ENCODE results near the gene CORO2B.
"Not testable (repeated sequence)": the region's sequence is repeated elsewhere in the genome, so short reads cannot be mapped to it uniquely, and the experiment has no call there.

CORO2B gene

GRCh38 chr15:68730976-68731897 is 152.4 kb downstream of the CORO2B start:
- DNase-seq (ENCODE audit: low spot score): no peak

GRCh38 chr15:68732451-68732850 is 153.7 kb downstream of the CORO2B start:
- DNase-seq (ENCODE audit: low spot score): no peak

DNA sequence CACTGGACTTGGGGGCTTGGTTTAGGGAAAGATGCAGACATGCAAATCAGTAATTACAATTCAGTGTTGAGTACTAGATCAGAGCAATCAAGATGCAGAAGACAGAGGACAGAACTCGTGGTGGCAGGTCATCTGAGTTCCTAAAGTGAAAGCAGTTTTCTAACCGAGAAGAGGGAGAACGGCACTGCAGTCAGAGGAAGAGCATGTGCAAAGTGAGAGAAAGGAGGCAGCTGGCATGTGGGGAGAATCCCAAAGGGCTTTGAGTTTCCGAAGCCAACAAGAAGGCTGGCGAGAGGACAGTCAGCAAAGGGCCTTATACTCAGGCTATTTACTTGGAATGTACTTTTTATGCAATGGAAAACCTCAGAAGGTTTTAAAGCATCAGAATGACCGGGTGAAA is 154.9 kb downstream of the CORO2B start:
- DNase-seq (ENCODE audit: low spot score): no peak

DNA sequence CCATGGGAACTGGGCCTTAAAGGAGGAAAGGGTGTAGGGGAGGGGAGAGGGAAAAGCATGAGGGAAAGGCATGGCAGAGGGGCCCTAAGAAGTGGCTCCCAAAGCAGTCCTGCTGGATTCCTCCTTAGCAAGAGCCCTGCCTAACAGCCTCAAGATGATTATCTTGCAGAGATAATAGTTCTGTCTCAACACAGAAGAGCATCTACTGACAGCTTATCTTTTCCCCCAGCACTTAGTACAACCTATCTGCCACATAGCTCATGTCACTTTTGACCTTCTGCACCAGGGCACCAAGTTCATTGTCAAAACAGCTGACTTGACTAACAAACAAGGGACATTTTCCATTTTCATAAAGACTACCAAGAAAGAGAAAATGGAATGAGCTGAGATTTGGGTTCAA is 155.6 kb downstream of the CORO2B start:
- no peak for DNase-seq (ENCODE audit: low spot score)

GRCh38 chr15:68734881-68735280 is 156.1 kb downstream of the CORO2B start:
- no peak for DNase-seq (ENCODE audit: low spot score)

DNA sequence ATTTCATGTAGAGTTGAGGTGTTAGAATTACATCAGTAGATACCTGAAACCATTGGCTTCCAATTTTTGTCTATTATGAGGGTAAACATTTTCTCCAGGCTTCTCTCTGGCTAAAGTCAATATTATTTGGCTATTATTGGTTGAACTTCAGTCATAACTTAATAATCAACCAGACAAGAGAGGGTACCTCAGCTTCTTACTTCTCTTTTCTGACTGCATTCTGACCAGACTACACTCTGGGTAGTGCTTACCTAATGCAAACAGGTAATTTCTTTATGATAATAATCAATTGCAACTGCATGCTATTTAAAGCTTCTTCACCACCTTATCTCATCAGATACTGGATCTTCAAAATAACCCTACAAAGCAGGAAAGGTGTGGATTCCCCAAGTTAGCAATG is 156.8 kb downstream of the CORO2B start:
- DNase-seq (ENCODE audit: low spot score): no peak

- DNase-seq (ENCODE audit: low spot score): no peak
Observed at GRCh38 chr15:68739390-68740080, 160.7 kb downstream of the CORO2B start.

DNA sequence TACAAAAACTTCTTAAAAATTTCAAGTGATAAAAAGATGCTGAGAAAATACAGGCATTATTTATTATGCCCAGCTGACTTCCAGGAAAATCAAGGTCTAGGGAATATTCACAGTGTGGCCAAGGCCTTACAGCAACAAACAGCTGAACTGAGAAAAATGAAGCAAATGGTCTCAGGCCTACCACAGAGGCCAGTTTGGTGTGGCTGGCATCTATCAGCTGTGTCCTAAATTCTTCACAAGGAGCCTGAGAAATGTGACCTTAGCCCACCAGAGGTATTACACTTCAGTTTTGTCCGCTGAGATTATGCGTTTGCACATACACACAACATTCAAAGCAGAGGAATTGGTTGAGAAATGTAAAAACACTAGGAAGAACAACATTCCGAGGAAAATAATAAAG is 164.5 kb downstream of the CORO2B start:
- DNase-seq (ENCODE audit: low spot score): no peak

GRCh38 chr15:68749365-68749764 is 170.6 kb downstream of the CORO2B start:
- DNase-seq (ENCODE audit: low spot score): no peak

GRCh38 chr15:68749793-68750192 is 171.0 kb downstream of the CORO2B start:
- no peak for DNase-seq (ENCODE audit: low spot score)

DNA sequence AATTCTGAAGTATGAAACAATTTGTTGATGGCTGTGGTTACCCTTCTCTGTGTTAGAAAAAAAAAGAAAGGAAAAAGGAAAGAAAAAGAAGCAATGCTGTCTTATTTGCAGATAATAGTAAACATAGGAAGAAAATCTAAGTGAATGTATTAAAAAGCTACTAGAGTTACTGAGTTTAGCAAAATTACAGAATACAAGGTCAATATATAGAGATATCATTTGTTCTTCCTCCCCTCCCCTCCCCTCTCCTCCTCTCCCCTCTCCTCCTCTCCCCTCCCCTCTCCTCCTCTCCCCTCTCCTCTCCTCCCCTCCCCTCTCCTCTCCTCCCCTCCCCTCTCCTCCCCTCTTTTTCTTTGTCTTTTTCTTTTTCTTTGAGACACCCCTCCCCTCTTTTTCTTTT is 172.8 kb downstream of the CORO2B start:
- no peak for DNase-seq (ENCODE audit: low spot score)

DNA sequence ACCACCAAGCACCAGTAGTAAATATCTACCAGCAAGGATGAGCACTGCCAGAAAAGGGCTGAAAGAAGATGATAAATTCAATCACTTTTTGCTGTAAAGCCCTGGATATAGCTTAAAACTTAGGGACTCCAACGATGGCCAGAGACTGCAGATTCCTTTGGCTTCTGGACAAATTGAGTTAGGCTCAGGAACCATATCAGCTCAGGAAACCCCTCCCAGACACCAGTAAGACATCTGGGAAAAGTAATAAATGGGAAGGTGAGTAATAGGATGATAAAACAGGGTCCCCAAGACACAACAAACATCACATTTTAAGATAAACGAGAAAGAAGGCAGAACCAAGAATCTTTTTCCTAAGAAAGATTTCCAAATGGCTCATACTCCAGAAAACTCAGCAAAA is 176.9 kb downstream of the CORO2B start:
- no peak for DNase-seq (ENCODE audit: low spot score)

DNA sequence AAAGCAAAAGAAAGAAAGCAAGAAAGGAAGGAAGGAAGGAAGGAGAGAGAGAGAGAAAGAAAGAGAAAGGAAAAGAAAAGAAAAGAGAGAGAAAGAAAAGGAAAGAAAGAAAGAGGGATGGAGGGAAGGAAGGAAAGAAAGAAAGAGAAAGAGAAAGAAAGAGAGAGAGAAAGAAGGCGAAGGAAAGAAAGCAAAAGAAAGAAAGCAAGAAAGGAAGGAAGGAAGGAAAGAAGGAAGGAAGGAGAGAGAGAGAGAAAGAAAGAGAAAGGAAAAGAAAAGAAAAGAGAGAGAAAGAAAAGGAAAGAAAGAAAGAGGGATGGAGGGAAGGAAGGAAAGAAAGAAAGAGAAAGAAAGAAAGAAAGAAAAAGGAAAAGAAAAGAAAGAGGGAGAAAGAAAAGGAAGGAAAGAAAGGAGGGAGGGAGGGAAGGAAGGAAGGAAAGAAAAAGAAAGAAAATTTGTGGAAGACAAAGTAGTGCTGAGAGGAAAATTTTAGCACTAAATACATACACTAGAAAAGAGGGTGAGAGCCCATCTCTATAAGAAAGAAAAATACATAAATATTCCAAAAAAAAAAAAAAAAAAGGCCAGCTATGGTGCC is 181.3 kb downstream of the CORO2B start:
- DNase-seq (ENCODE audit: low spot score): not testable (repeated sequence)

DNA sequence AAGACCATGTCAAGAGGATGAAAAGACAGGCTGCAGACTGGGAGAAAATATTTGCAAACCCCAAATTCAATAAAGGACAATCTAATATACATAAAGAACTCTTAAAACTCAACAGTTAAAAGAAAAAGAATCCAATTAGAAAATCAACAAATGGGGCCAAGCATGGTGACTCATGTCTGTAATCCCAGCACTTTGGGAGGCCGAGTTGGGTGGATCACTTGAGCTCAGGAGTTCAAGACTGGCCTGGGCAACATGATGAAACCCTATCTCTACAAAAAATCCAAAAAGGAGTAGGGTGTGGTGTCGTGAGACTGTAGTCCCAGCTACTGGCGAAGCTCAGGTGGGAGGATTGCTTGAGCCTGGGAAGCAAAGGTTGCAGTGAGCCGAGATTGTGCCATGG is 184.3 kb downstream of the CORO2B start:
- no peak for DNase-seq (ENCODE audit: low spot score)

- DNase-seq (ENCODE audit: low spot score): no peak
Observed at GRCh38 chr15:68764090-68764489, 185.3 kb downstream of the CORO2B start.

GRCh38 chr15:68765602-68766368 is 187.0 kb downstream of the CORO2B start:
- DNase-seq (ENCODE audit: low spot score): no peak

- no peak for DNase-seq (ENCODE audit: low spot score)
Observed at GRCh38 chr15:68767833-68768232, 189.0 kb downstream of the CORO2B start.

- DNase-seq (ENCODE audit: low spot score): no peak
Observed at GRCh38 chr15:68768321-68768720, 189.5 kb downstream of the CORO2B start.

- DNase-seq (ENCODE audit: low spot score): no peak
Observed at GRCh38 chr15:68769702-68770101, 190.9 kb downstream of the CORO2B start.

DNA sequence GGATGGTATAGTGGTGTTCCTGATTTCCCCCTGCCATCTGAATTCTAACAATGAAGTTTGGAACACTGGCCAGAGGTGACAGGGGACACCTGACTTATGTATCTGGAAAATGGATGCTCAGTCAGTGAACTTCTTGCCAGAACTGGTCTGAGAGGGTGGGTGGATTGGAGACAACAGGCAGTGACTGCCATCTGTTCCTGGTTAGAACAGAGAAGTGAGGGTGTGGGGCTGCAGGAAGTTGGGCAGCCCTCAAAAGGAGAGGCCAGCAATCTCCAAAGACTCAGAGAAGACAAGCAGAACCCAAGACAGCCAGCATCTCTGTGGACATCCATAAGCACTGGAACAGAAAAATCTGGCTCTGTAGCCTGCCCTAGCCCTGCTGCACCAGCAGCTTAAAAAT is 191.4 kb downstream of the CORO2B start:
- DNase-seq (ENCODE audit: low spot score): no peak

- no peak for DNase-seq (ENCODE audit: low spot score)
Observed at GRCh38 chr15:68773036-68773435, 194.2 kb downstream of the CORO2B start.

GRCh38 chr15:68774120-68774519 is 195.3 kb downstream of the CORO2B start:
- DNase-seq (ENCODE audit: low spot score): no peak
